ENCODE data around the gene NFIC.

NFIC gene

DNA sequence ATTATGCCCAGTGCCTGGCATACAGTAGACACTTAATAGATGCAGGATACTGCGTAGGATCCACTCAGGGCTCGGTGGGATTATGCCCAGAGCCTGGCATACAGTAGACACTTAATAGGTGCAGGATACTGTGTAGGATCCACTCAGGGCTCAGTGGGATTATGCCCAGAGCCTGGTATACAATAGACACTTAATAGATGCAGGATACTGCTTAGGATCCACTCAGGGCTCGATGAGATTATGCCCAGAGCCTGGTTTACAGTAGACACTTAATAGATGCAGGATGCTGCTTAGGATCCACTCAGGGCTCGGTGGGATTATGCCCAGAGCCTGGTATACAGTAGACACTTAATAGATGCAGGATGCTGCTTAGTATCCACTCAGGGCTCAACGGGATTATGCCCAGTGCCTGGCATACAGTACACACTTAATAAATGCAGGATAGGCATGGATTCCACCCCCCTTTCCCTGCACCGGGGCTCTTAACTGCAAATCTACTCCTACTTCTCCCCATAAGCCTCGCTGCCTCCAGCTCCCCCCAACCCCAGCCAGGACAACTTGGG is 89.1 kb downstream of the NFIC start:
- no peak for DNase-seq

DNA sequence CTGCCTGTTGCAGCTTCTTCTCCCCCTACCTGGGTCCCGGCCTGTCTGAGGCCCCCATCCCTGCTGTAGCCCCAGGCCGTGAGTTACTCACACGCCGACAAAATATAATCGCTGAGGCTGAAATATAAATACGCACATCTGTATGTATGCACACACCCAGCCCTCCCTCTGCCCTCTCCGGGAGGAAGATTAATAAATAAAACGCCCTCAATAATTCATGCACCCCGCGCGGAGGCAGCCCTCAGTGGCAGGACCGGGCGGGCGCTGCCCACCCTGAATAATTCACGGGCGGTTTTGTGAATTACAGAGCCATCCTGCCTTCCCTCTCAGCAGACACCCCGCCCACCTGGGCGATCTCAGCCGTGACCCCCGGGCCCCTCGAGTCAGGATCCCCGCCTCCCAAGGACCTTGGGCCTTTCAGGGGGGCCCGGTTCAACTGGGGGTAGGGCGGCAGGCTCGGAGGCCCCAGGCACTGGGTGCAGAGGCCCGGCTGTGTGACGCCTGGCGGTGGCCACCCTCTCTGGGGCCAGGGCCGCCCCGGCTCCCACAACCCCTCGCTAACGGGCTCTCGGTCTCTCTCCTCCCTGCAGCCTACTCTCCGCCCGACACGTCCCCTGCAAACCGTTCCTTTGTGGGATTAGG is 89.7 kb downstream of the NFIC start:
- DNase-seq: no peak

- no peak for DNase-seq
These were observed 90.6 kb downstream of the NFIC start for GRCh38 chr19:3456925-3457527.

- no peak for DNase-seq
These were observed 91.3 kb downstream of the NFIC start for GRCh38 chr19:3457528-3458228.

- no peak for DNase-seq
These were observed 92.1 kb downstream of the NFIC start for GRCh38 chr19:3458229-3459088.

DNA sequence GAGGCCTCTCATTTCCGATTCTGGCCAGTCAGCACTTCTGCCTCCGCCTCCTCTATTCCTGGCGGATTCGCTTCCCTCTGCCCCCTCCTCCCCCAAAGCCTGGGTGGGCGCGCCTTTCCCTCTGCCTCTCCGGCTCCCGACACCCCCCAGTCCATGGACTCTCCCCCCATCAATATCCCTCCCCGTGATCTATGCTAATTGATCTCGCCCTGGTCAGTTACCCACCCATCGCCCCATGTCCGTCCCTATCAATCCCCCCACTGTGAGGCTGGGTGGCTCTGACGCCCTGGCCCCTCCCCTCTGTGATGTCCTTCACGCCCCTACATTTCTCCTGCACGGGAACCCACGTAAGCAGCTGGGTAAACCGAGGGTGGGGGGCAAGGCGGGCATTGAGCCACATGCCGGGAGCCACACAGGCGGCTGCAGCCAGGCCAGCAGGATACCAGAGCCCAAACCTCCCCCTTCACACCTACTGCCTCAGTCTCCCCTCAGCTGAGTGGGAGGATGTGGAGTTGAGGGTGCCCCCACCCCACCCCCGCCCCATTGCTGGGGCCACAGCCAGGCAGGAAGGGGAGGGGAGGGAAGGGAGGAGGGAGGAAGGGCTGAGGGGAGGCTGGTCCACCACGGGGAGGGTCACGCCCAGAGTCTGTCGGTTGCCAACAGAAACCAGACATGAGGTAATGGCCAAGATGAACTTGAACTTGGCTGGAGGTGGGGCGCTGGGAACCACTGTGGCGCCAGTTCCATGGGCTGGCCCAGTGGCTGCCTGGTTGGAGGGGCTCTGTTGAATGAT is 92.9 kb downstream of the NFIC start:
- DNase-seq: no peak

GRCh38 chr19:3459965-3460582 is 93.7 kb downstream of the NFIC start:
- DNase-seq: no peak

DNA sequence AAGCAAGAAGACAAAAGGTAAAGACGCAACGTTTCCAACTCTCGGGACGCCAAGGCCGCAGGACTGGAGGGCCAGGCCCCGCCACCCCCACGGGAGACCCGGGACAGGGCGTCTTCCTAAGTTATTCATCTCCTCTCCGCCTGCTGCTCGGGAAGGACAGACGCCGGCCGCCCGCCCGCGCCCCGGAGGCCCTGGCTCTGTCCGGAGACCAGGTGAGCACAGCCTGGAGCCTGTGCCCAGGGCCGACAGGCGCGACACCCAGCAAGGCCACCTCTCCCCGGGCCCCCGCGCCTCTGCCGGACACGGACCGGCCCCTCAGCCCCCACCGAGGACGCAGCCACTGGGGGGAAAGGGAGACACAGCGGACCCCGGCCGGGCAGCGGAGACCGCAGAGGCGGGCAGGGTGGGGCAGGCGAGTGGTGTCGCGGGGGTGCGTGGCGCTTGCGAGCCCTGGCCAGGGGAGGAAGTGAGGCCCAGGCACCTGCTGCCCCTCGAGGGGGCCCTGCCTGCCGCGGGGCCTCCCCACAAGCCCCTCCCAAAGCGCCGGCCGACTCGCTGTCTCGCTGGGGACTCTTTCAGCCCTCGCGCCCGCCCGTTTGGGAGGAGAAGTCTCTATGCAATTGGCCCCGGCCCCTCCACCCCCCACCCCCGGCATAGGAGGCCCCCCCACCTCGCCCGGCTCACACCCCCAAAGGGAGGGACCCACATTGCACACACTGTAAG is 96.8 kb downstream of the NFIC start:
- DNase-seq: no peak

DNA sequence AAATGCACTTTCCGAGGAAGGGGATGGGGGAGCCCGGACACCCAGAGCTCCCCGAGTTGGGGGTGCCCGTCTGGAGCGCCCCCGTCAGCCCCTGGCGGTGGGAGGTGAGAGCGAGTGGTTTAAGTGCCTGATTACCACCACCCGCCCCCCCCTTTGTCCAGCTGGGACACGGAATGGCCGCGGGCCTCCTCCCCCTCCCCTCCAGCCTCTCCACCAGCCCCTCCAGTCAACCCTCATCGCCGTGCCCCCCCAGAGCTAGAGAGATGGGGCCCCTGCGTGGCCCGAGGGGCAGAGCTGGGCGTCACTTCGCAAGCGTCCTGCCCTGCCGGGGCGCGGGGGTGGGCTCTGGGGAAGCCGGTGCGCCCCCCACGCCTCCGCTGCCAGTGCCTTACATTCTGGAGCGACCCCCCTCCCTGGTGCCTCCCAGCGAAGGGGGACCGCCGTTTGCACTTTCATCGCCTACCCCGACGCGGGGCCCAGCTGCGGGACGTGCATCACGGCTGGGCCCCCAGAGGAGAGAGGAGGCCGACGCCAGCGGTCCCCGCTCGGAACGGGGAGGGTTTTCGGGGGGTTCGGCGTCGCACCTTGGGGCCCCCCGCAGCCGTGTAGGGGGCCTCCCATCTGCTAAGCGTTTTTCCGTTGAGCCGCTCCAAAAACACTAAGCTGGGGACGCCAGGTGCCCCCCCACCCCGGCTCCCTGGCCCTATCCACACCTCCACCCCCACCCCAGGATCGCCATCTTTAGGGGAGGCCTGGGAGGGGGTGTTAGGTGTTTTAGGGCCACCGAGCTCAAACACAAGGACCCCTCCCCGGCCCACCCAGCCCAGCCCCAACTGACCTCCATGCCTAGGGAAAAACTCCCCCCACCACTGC is 97.6 kb downstream of the NFIC start:
- DNase-seq: no peak

- DNase-seq: no peak
These were observed 98.3 kb downstream of the NFIC start for GRCh38 chr19:3464587-3465235.

DNA sequence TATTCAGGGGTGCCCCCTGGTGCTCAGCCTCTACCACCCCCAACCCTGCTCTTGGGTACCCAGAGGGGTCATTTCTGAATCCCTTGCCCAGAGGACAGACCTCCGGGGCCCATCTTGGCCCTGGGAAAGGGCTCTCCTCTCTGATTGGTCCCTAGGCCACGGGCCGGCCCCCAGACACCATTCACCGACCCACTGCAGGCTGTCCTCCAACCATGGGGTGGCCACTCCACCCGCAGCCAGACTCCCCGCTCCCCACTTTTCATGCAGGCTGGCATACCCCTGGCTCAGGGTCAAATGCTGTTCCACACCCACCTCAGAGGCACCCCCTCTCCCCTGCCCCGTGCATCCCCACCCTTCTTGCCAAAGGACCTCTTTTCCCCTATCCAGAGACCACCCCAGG is 99.2 kb downstream of the NFIC start:
- DNase-seq: no peak

GRCh38 chr19:3466635-3467034 is 100.3 kb downstream of the NFIC start:
- no peak for DNase-seq

GRCh38 chr19:3467437-3468198 is 101.2 kb downstream of the NFIC start:
- DNase-seq: no peak

DNA sequence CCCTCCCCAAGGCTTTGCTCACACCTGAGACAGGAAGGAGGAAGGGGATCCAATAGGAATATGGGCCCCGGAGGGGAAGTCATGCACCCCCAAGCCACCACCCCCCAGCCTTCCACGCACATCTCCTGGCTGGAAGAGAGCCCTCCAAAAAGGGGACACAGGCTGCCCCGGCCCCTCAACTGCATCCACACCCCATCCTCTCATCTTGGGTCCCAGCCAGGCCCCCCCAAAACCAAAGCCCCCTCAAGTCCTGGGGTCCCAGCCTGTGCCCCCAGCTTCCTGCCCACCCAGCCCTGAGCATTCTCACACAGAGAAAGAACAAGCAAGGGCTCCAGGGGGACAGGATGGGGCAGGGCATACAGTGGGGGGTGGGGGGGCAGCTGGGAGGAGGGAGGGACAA is 101.8 kb downstream of the NFIC start:
- DNase-seq: no peak

- DNase-seq: no peak
These were observed 103.5 kb downstream of the NFIC start for GRCh38 chr19:3469638-3470499.

- no peak for DNase-seq
These were observed 104.2 kb downstream of the NFIC start for GRCh38 chr19:3470500-3471128.

Measured in Kasumi-1 (cell line).